H1 (cell line): ENCODE measurements around the gene SGCE. TPM values are rescaled to one million over a fixed set of nuclear protein-coding genes. Genes with fewer than 3 reads are reported as not detected.

ENCODE experiments used
- SRF ChIP-seq: IDR thresholded peaks from 2 replicates; pipeline ENCODE4 v1.6.1; 2011; ENCODE audit warnings: mild to moderate bottlenecking, low read depth, low read length, moderate library complexity
- polyA plus RNA-seq, 7 experiments: library from polyadenylated mRNA; depleted of rRNA in 3 of 7; stranded (reverse) in 5 of 7; unstranded in 2 of 7; fragments of >200 nt in 5 of 7; fragments of 200-250 nt in 2 of 7; gene quantifications; 1 replicate in 5 of 7; 2 replicates in 1 of 7; 4 replicates in 1 of 7; pipeline versions ENCODE4 v1.2.1 to v1.2.3, GENCODE V29; 2011 to 2013; ENCODE audit warnings: missing spikeins in 2 of 7, mixed read lengths in 2 of 7
- total RNA-seq: library from RNA; stranded (reverse); fragmentation: NEBNext Ultra II Directional; extraction: Animal tissue kit (Norgen Biotek cat#: 25700); gene quantifications from 2 replicates; pipeline ENCODE4 v1.2.1, GENCODE V29; 2021

The SGCE gene
- total and polyA plus RNA-seq, 2 of the 8 experiments (the other 6 are each of a cell fraction or from before 2014, with no cell fraction given), result 12.8 to 25.0 TPM

DNA sequence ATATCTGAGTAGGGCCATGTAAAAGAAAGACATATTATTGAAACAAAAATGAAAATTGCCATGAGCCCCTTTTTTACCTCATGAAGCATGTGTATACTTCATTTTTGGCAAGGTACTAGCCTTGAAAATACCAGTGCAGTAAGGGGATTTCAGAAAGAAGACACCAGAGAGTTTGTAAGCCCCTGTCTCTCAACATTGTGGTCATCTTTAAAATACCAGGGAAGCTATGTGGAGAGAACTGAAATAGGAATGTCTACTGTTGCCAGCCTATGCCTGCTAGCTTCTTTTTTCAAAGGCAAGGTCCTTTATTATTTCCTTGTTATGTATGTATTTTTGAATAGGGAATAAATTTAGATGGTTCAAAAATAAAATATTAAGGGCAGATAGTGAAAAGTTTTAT is 88.5 kb downstream of the SGCE start (continued):
- no peak for TF ChIP-seq SRF
